Measurements from ENCODE around the gene PTCH2.
"Not testable (repeated sequence)": the region's sequence is repeated elsewhere in the genome, so short reads cannot be mapped to it uniquely, and the experiment has no call there.

Gene PTCH2

DNA sequence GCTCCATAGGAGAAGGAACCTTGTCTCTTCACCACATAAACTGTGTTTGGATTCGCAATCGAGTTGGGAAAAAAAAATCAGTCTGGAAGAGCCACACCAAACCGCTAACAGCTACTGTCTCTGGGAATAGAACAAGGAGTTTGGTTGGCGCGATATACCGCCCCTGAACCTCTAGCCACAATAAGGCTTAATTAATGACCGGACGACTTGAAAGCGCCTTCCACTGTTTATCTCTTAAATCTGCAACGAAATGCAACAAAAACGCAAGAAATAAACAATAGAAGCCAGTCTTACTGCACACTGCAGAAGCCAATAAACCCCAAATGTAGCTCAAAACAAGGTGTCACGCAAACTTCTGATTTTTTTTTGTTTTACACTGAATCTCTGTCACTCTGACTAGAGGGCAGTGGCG, 23.9 kb downstream of the PTCH2 start:
- DNase-seq (ENCODE audit: low read depth, low spot score): no peak

DNA sequence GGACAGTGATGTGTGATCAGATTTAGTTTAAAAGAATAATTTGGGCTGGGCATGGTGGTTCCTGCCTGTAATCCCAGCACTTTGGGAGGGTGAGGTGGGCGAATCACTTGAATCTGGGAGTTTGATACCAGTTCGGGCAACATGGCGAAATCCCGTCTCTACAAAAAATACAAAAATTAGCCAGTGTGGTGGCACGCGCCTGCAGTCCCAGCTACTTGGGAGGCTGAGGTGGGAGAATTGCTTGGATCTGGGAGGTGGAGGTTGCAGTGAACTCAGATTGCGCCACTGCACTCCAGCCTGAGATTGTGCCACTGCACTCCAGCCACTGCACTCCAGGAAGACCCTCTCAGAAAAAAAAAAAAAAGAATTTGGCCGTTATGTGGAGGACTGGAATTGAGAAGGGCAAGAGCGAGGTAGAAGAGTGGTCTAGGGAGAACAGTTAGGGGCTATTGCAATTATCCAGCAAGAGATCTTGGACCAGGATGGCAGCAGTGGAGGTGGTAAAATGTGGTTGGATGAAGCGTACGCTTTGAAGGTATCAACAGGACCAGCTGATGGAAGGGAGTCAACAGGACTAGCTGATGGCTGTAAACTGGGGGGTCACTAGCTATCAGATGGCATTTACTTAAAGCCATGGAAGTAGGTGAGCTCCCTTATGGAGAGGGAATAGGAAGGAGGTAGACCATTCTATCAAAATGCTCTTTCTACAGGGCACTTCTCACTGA, 25.1 kb downstream of the PTCH2 start:
- no peak for DNase-seq (ENCODE audit: low read depth, low spot score)

DNA sequence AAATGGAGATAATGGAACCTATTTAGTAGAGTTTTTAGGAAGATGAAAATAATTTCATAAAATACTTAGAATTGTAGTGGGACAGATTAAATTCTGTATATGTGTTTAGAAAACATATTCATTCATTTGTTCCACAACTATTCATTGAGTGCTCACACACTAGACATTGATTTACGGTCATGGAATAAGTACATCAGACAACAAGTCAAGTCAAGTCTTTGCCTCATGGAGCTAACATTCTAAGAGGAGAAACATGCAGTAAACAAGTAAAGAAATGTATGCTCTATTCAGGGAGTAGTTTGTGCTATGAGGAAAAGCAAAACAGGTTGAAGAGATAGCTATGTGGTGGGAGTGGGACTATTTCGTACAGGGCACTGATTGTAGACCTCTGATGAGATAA, 25.7 kb downstream of the PTCH2 start:
- DNase-seq (ENCODE audit: low read depth, low spot score): no peak

DNA sequence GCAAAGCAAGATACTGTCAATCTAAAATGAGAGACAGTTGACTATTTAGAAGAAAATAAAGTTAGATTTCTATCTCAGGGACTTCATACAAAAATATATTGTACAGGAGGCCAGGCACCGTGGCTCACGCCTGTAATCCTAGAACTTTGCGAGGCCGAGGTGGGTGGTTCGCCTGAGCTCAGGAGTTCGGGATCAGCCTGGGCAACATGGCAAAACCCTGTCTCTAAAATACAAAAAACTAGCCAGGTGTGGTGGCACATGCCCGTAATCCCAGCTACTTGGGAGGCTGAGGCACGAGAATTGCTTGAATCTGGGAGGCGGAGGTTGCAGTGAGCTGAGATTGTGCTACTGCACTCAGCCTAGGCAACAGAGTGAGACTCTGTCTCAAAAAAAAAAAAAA, 27.1 kb downstream of the PTCH2 start:
- DNase-seq (ENCODE audit: low read depth, low spot score): not testable (repeated sequence)

DNA sequence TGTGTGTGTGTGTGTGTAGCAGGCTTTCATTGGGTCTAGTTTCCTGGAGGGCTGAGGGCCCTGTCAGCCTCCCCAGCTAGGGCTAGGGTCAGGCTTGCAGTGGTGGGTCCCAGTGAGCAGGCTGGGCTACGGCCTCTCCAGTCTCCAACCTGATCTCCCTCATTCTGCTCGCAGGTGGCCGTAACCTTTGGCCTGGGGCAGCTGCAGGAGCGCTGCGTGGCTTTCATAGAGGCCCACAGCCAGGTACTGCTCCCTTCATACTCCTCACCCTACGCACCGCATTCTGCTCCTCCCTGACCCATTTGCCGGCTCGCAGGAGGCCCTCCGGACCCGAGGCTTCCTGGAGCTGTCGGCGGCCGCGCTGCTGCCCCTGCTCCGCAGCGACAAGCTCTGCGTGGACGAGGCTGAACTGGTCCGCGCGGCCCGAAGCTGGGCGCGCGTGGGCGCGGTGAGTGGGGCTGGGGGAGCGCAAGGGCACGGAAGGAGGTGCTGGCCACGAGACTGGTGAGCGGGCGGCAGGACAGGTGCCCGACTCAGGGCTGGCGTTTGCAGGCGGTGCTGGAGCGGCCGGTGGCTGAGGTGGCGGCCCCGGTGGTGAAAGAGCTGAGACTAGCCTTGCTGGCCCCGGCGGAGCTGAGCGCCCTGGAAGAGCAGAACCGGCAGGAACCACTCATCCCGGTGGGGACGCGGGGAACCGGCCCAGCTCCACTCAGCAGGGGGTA, 30.1 kb downstream of the PTCH2 start:
- no peak for DNase-seq (ENCODE audit: low read depth, low spot score)

DNA sequence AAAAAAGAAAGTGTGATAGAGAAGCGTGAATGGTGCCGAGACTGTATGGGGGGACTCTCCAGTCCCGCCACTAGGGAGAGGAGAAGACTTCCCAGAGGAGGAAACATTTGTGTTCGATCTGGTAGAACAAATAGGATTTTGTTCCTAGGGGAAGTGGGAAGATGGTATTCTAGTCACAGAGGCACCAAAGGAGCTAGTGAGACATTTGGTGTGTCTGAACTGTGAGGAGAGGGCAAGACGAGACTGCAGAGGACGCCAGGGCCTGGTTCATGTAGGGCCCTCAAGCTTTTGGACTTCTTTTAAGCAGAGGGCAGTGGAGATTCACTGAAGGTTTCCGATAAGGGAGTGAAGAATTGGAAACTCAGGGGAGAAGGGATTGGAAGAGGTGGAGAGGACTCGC, 31.8 kb downstream of the PTCH2 start:
- DNase-seq (ENCODE audit: low read depth, low spot score): no peak

DNA sequence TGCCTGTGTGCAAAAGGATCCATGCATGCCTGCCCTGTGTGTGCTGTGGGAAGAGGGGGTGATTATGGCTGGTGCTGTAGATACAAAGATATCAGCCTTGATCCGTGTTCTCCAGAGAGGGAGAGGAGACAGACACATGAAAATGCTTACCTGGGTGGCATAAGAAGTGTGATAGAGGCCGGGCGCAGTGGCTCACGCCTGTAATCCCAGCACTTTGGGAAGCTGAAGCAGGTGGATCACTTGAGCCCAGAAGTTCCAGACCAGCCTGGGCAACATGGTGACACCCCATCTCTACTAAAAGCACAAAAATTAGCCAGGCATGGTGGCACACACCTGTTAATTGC, 32.3 kb downstream of the PTCH2 start:
- not testable (repeated sequence) for DNase-seq (ENCODE audit: low read depth, low spot score)

DNA sequence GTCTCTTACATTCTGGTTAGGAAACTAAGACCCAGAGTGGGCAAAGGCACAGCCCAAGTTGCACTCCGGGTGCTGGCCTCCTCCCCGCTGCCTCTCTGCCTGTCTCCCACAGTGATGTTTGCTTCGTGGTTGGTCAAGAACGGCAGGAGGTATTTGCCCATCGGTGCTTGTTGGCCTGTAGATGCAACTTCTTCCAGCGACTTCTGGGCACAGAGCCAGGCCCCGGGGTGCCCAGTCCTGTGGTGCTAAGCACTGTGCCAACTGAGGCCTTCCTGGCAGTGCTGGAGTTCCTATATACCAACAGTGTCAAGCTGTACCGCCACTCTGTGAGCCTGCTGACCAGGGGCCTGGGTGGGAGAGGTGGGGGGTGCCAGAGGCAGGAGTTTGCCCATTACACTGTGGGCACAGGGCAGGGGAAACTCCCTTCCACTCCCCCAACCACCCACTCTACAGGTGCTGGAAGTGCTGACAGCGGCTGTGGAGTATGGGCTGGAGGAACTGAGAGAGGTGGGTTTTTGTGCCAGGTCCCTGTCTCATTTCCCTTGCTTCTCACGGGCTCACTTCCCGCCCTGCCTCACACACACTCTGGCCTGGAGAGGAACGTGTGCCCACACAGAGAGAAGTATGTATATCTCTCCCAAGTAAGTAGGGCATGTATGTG, 32.8 kb downstream of the PTCH2 start:
- no peak for DNase-seq (ENCODE audit: low read depth, low spot score)

DNA sequence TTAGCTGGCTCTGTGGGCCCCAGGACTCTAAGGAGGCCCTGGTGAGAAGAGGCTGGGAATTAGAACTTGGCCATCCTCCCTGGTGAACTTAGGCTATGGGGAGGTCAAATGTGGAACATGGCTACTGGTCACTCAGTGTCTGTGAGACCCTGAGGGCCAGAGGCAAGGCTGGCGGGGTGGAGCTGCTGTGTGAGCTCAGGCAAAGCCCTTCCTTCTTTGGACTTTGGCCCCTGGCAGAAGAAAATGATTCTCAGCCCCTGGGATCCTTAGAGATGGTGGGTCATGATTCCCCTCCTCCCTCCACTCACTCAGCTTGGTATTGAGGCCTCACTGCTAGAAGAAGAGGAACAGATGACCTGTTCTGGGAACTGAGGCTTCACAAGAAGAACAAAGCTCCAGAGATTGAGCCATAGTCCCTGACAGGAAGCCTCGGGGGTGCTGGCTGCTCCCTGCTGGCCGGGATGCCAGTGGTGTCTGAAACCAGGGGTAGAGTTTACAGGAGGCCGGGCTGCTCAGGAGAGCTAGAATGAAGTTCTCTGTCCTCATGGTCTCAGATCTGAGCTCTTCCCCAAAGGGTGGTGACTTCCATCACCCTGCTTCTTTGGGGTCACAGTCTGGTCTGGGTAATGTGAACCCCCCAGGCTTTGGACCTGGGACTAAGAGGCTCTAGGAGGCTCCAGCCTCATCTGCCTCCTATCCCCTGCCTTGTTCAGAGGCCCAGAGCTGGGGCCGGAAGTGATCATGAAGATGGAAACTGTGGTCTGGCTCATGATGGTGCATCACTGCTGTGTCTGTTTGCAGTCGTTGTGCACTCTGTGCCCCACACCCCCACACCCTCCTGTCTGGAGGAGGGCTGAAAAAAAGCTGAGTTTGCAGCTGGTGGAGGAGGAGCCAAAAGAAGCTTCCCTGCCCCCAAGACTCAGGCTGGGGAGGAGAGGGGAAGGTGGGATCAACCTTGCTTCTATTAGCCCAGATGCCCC, 33.8 kb downstream of the PTCH2 start:
- peak; percentile 75 for DNase-seq (ENCODE audit: low read depth, low spot score)

DNA sequence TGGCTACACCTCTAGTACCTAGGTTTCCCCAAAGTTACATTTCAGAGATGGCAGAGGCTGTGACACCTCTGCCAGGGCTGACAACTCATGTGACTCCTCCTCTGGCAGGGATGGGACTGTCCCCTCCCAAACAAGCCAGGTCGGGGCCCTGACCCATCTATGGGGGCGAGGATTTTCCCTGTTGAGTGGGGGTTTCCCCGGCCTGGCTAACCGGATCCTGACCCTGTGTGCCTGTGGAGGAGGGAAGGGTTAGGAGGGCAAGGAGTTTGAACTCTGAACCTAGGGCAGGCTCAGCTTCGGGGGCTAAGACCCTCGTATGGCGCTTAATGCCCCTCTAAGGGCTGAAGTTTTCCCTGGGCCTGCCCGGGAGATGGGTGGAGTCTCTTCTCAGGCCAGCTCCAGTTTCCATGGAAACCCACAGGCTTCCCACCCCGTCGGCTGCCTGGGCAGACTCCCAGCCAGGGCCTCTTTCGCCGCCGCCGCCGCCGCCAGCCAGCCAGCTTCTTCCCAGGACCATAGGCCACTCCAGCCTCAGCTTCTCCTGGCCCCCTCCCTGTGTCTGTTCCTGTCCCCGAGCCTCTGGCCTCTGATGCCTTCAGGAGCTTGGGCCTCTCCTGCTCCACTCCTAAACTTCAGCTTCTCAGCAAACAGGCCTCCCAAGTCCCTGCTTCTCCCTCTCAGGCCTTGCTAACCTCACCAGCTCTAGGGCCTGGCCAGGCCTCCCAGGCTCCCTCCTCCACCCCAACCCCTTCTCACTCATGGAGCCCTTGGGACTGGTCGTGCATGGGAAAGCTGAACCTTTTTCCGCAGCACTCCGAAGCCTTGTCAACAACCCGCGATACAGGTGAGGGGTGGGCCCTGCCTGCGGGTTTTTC, 34.8 kb downstream of the PTCH2 start, which contains the start of gene BTBD19:
BTBD19 (plus strand) TSS at position 461 of the 875 bp plus-strand sequence; CDS start at position 759, 298 bp downstream.
- no peak for DNase-seq (ENCODE audit: low read depth, low spot score)

DNA sequence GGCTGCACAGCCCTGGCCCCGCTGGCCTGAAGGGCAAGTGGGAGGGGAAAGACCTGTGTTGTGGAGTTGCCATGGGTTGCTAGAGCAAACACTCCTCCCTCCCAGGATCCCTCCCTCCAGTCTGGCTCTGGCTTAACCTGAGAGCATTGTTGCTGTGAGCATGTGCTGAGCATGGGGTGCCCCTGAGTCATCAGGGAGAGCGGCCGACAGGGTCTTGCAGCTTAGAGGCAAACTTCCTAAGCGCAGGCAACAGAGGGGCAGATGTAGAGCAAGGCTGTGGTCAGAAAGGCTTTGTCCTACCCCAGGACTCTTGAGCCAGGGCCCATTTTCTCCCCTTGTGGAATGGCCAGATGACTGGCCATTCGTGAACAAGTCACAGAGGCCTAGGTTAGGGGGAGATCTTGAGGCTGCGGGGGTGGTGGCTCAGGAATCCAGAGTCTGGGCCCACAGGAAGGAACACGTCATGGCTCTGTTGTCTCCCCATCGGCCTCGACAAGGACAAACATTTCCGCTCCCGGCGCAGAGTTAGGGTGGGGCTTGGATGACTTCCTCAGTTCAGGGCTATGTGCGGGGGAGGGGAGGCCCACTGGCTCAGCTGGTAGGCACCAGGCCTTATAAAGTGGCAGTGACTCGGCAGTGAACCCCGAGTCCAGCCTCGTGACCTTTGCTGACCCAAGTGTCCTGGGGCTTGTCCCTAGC, 35.5 kb downstream of the PTCH2 start:
- DNase-seq (ENCODE audit: low read depth, low spot score): peak; percentile 67

DNA sequence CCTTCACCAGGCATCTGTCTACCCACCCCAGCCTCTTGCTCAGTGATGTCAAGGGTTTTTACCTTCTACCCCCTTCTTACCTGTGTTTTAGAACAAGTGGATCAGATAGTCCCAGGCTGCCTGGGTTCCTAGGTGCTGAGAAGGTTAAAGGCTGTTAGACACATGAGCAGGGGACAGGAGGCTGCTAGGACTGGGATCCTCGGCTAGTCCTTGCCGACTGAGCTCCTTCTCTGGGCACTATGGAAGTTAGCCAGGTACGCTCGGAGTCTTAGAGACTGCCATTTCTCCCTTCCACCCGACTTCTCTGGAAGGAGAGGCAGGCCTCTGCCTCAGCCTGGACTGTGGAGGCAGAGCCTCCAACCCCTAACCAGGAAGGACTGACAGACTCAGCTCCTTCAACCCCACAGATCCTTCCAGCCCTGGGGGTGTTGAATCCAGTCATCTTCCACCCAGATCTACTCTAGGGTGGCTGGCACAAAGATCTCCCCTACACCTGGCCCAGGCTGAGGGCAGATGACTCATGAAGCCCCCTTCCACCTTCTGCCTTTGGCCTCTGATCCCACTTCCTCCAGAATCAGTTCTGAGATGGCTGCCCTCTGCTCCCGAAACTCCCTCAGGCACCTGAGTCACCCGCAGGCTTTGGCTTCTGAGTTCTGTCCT, 36.2 kb downstream of the PTCH2 start, which contains the start of gene DYNLT4:
DYNLT4 (minus strand) TSS at position 648 of the 660 bp plus-strand sequence. CDS start 683 bp downstream, outside the sequence.
- DNase-seq (ENCODE audit: low read depth, low spot score): no peak

DNA sequence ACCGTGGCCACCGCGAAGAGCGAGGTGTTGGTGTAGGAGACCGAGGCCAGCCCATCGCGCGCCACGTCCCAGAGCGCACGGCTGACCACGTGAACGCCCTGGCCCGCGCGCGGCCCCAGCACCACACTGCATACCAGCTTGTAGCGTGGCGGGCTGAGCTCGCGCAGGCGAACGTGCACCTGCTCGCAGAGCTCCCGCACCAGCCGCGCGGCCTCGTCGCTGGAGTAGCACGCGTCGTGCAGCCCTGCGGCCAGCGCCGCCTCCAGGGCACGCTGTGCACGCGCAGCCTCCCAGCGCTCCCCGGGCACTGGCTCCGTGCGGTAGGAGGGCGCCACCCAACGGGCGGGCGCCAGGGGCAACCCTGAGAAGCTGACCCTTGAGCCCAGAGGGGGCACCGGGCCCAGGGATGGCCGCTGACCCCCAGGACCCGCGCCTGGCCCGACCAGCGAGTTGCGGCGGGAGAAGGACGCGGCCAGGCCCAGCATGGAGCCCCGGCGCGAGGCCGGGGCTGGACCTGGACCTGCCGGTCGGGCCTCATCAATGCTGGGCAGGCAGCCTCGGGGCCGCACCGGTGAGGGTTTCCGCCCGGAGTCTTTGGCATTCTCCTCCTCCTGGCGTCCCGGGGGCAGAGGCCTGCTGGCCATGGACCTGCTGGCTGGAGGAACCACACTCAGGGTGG, 36.9 kb downstream of the PTCH2 start:
- DNase-seq (ENCODE audit: low read depth, low spot score): no peak

DNA sequence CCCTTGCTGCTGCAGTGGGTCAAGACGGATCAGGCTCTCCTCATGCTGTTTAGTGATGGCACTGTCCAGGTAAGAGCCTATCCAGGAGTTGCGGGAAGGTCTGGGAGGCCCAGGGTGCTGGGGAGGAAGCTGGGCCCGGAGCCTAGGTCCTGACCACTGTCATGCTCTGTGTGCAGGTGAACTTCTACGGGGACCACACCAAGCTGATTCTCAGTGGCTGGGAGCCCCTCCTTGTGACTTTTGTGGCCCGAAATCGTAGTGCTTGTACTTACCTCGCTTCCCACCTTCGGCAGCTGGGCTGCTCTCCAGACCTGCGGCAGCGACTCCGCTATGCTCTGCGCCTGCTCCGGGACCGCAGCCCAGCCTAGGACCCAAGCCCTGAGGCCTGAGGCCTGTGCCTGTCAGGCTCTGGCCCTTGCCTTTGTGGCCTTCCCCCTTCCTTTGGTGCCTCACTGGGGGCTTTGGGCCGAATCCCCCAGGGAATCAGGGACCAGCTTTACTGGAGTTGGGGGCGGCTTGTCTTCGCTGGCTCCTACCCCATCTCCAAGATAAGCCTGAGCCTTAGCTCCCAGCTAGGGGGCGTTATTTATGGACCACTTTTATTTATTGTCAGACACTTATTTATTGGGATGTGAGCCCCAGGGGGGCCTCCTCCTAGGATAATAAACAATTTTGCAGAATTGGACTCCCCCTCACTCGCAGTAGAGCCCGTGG, 37.6 kb downstream of the PTCH2 start:
- DNase-seq (ENCODE audit: low read depth, low spot score): no peak

DNA sequence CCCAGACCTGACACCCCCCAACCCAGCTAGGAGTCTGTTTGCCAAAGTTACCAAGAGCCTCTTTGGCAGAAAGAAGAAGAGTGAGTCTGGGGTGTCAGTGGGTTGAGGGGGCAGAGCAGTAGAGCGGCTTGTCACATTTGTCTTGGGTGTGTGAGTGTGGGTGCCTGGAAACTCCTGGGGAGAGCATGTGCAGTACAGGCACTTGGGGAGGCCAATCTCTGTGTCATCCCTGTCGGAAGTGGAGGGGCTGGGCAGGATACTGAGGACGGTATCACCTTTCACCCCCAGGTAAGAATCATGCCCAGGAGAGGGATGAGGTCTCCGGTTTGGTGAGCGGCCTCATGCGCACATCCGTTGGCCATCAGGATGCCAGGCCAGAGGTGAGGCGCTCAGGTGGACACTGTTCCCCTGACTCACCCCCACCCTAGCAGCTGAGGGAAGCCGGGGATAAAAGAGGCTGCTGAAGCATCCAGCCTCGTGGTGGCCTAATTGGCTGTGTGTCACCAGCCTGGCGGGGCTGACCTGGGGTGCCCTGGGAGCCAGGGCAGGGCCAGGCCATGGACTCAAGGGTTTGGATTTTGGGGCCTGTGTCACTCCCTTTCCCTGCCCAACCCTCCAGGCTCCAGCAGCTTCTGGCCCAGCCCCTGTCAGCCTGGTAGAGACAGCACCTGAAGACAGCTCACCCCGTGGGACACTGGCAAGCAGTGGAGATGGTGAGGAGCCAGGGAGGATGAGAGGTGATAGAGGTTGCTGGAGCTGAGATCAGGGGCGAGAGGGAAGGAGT, 39.5 kb downstream of the PTCH2 start:
- no peak for DNase-seq (ENCODE audit: low read depth, low spot score)

DNA sequence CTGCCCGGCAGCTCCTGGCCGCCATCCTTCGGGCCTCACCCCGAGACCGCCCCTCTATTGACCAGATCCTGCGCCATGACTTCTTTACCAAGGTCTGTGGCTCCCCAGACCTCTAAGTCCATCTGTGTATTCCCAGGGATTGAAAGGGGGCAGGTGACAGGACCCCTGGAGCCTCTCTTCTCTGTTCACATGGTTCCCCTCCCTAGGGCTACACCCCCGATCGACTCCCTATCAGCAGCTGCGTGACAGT, 40.1 kb downstream of the PTCH2 start:
- DNase-seq (ENCODE audit: low read depth, low spot score): no peak

DNA sequence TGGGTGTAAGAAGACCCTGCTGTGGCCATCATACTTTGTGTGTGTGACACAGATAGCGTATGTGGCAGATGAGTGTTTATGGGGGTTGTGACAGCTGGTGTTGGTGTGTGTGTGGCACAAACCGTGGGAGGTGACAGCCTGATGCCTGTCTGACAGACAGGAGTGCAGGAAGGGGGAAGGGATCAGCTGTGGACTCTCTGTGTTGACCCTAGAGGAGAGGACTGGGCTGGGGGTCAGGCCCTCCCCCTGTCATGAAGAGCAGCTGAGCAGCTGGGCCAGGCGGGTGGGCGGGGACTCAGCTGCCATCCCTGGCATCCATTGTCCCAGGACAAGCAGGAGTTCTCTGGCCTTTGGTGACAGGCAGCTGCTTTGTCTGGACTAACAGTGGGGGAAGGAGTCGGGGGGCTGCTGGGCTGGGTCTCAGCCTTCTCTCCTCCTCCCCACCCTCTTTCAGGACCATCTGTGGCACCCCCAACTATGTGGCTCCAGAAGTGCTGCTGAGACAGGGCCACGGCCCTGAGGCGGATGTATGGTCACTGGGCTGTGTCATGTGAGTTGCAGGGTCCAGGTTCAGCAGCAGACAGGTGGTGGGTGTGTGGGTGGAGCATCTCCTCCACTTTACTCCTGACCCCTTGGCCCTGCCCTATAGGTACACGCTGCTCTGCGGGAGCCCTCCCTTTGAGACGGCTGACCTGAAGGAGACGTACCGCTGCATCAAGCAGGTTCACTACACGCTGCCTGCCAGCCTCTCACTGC, 40.6 kb downstream of the PTCH2 start:
- no peak for DNase-seq (ENCODE audit: low read depth, low spot score)

Measured in activated CD4-positive, CD25-positive, alpha-beta regulatory T cell treated with anti-CD3 and anti-CD28 coated beads, Interleukin-2, amount 50 U/mL, for 16 hours (primary cell).